ENCODE results near the gene DDX10.
"Not testable (repeated sequence)": the region's sequence is repeated elsewhere in the genome, so short reads cannot be mapped to it uniquely, and the experiment has no call there.

Gene DDX10

GRCh38 chr11:108713076-108713790, 48.4 kb downstream of the DDX10 start:
- DNase-seq (ENCODE audit: low read depth in 1 of 2, low spot score in 1 of 2), result no peak

DNA sequence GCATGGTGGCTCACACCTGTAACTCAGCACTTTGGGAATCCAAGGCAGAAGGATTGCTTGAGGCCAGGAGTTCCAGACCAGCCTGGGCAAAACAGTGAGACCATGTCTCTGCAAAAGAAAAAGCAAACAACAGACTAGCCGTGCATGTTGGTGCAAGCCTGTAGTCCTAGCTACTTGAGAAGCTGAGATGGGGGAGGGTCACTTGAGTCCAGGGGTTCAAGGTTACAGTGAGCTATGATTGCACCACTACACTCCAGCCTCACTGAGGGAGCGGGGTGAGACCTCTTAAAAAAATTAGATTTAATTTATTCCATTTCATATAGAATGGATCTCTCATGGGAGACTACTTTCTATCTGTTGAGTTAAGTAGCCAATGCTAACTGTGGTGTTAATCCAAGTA, 50.4 kb downstream of the DDX10 start:
- no peak for DNase-seq (ENCODE audit: low read depth in 1 of 2, low spot score in 1 of 2)

DNA sequence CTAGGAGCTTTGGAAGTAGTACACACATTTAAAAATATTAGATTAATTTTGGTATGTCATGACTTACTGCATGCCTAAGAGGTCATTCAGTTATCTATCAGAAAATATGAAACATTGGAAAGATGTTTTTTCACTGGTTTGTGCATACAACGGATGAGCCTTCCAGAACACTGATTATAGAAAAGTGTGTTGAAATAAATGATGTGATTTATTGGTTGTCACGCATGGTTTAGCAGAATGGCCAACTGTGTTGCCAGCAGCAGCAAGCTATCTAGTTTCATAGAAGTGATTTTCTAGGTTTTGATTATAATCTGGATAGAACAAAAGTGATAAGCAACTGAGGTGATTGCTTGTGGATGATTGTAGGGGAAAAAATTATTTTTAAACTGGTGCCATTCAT, 53.6 kb downstream of the DDX10 start:
- DNase-seq (ENCODE audit: low read depth in 1 of 2, low spot score in 1 of 2), result no peak

DNA sequence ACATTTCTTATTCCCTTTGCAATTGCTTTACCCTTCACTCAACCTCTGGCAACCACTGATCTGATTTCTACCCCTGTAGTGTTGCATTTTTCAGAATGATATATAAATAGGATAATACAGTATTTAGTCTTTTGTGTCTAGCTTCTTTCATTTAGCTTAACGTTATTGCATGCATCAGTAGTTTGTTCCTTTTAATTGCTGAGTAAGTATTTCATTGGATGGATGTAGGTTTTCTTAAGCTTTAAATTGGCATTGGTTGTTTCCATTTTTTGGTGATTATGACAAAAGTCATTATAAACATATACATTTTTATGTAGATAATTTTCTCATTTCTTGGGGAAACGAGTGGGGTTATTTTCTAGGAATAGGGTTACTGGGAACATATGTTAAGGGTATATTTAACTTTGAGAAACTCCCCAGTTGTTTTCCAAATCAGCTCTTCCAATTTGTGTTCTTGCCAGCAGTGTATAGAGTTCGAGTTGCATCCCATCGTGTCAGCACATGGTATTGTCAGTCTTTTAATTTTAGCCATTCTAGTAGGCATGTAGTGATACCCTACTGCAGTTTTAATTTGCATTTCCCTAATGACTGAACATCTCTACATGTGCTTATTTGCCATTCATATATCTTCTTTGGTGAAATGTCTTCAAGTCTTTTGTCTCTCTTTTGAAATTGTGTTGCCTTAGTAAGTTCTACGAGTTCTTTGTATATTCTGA, 60.3 kb downstream of the DDX10 start:
- DNase-seq (ENCODE audit: low read depth in 1 of 2, low spot score in 1 of 2), result no peak

DNA sequence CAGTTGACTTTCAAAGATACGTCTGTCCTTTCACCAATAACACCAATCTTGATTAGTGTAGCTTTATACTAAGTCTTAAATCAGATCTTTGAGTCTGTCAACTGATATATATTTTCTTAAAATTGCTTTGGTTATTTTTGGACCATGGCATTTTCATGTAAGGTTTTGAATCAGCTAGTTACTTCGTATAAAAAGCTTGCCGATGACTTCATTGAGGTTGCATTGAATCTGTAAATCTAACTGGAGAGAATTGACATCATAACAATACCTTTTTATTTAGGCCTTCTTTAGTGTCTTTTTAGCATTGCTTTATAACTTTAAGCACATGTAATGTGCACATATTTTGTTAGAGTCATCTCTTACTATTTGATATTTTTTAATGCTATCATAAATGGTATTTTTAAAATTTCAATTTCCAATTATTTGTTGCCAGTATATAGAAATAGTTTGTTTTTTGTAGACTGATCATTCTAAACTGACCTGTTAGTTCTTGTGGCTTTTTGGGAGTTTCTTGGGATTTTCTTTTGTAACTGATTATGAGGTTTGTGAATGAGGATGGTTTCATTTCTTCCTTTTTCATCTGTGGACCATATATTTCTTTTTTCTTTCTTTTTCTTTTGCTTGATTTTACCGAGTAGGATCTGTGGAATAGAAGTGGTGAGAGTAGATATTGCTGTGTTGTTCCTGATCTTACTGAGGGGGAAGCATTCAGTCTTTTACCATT, 61.4 kb downstream of the DDX10 start:
- DNase-seq (ENCODE audit: low read depth in 1 of 2, low spot score in 1 of 2), result no peak

GRCh38 chr11:108727665-108728064, 62.8 kb downstream of the DDX10 start:
- no peak for DNase-seq (ENCODE audit: low read depth in 1 of 2, low spot score in 1 of 2)

DNA sequence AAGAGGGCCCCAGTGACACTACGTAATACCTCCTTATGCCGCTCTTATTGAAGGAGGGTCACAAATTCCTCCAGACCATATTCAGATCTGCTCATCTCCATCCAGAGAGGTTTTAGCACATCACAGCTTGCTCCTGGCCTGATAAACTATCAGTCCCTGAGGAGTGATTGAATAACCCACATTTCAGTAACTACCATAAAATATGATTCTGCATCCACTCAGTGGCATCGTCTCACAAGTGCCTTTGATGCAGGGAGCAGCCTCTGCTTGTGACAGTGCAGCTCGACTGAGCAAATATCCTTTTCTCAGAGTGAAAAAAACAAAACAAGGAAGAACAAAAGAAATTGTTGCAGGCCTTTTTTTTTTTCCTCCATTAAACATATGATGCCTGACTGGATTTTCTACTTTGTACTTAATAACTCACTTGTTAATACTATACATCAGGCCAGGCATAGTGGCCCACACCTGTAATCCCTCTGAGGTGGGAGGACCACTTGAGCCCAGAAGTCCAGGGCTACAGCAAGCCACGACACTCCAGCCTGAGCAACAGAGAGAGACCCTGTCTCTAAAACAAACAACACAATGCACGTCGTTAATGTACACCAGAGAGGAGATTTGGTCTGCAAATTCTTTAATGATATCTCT, 64.5 kb downstream of the DDX10 start:
- DNase-seq (ENCODE audit: low read depth in 1 of 2, low spot score in 1 of 2), result no peak

- DNase-seq (ENCODE audit: low read depth in 1 of 2, low spot score in 1 of 2), result no peak
These were observed 67.5 kb downstream of the DDX10 start for GRCh38 chr11:108732395-108732794.

- DNase-seq (ENCODE audit: low read depth in 1 of 2, low spot score in 1 of 2), result peak in 1 of 2 donors; percentile 2
These were observed 68.7 kb downstream of the DDX10 start for GRCh38 chr11:108733479-108734116.

GRCh38 chr11:108734283-108734682, 69.4 kb downstream of the DDX10 start:
- DNase-seq (ENCODE audit: low read depth in 1 of 2, low spot score in 1 of 2), result no peak

DNA sequence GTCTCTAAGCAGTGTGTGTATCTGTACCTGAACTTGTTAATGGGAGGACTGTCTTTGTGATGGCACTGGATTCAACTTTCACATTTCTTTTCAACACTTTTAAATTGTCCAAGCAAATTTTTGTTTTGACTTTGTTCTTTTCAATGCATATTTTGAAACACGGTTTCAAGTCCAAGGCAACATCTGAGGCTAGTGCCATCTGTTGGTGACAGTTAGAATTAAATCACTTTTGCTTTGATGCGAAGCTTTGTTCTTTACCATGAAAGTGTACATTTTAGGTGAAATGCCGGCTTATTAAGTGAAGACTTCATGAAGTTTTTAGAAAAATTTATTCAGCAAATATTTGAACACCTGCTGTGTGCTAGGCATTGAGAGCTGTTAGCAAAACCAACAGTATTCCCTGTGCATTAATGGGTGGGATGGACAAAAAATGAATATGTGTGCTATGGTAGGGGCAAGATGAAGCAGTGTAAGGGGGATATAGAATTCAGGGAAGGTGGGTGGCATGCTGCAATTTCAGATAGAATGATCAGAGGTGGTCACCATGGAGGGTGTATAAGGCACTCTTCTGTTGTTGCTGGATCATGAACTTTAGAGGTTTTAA, 70.2 kb downstream of the DDX10 start:
- no peak for DNase-seq (ENCODE audit: low read depth in 1 of 2, low spot score in 1 of 2)

- not testable (repeated sequence) for DNase-seq (ENCODE audit: low read depth in 1 of 2, low spot score in 1 of 2)
These were observed 75.3 kb downstream of the DDX10 start for GRCh38 chr11:108740132-108740531.

DNA sequence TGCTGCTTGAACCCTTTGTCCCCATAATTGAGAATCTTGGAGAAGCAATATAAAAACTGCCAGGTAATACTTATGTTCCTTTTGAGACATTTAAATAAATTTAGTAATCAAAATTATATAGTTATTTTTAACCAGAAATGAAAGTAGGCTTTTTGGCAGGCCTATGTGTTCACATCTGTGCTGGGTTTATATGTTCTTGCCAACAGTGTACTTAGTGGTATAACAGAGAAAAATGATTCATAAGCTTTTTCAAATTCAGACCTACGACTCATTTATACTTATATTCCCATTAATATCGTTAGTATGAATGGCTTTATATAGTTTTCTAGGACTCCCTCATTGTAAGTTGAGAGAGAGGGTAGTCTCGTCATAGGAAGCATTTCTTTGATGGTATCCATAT, 79.0 kb downstream of the DDX10 start:
- no peak for DNase-seq (ENCODE audit: low read depth in 1 of 2, low spot score in 1 of 2)

DNA sequence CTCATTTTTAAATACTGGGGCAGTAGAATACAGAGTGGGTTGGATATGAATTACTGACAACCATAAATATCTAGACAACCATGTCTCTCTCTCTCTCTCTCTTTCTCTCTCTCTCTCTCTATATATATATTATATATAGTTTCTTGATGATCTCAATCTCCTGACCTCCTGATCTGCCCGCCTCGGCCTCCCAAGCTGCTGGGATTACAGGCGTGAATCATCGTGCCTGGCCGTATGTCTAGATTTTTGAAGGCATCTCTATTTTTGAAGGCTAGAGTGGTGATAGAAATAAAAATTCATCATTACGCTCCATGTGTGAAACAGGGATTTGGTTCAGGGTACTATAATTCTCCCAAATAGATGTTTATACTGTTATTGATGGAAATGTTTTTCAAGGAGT, 84.1 kb downstream of the DDX10 start:
- no peak for DNase-seq (ENCODE audit: low read depth in 1 of 2, low spot score in 1 of 2)

DNA sequence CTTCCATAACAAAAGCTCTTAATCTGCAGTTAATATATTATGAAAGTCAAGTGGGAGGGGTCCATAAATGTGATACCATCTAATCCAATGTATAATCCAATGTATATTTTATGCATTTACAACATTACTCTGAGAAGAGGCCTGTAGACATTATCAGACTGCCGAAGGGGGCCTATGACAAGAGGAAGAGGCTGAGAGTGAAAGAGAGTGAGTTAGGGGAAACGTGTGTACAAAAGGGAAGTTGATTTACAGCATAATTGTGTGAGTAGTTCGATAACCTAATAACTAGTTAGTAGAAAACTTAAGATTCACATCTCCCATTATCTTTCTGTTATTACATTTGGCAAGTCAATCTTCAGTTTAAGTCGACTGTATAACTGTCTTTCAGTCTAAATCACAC, 86.6 kb downstream of the DDX10 start:
- DNase-seq (ENCODE audit: low read depth in 1 of 2, low spot score in 1 of 2), result no peak

- DNase-seq (ENCODE audit: low read depth in 1 of 2, low spot score in 1 of 2), result no peak
These were observed 87.5 kb downstream of the DDX10 start for GRCh38 chr11:108752297-108752751.

- no peak for DNase-seq (ENCODE audit: low read depth in 1 of 2, low spot score in 1 of 2)
These were observed 90.2 kb downstream of the DDX10 start for GRCh38 chr11:108754901-108755625.

DNA sequence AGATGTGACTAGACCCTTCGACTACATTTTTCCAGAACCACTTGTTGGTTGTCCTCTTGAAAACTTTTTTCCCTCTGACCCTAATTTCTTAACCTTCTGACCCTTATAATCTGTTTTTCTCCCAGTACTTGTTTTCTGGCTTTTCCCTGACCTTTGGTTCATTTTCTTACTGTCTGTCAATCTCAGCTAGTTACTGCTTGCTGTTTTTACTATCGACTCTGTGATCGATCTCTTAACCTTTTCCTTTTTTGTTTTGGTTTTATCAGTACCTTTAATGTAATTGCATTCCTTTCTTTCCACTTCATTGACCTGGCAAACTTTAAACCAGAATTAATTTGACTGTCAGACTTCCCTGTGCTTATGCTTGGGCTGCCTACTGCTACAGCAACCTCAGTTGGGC, 92.8 kb downstream of the DDX10 start:
- no peak for DNase-seq (ENCODE audit: low read depth in 1 of 2, low spot score in 1 of 2)

GRCh38 chr11:108758458-108758857, 93.6 kb downstream of the DDX10 start:
- no peak for DNase-seq (ENCODE audit: low read depth in 1 of 2, low spot score in 1 of 2)

DNA sequence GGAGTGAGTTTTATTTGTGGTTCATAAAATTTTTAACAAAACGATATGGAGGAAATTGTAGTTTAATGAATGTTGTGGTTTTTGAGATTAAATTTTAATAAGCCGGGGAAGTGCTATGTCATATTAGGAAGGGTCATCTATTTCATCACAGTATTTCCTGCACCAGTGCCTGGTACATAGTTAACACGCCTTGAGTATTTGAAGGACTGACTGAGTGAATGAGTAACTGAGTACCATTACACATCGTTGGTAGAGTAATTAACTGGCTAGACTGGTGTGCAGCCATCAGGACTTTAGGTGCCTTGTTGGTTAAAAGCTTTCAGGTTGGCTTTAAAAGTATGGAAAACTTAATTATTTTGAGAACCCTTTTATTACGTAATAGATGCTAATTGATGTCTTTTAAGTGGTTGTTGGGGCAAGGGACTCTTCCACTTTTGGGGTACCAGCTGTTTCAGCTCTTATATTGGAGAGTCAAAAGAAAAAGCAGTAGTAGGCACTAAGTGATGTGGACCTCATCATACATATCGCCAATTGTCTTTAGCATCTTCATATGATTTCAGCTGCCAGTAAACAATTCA, 101.8 kb downstream of the DDX10 start:
- no peak for DNase-seq (ENCODE audit: low read depth in 1 of 2, low spot score in 1 of 2)

Data from activated T-helper 1 cell treated with anti-CD3 and anti-CD28 coated beads, Interleukin-2, amount 50 U/mL, for 16 hours (primary cell).